Measurements from ENCODE around the gene APBB1.

GRCh38 chr11:6440906-6441358, 22.0 kb upstream of the APBB1 start, which contains the start of gene HPX:
- TF ChIP-seq ZNF274 (IDR thresholded peaks at IDR 0.05; ENCODE audit: low read depth, low read length) (no peak), SUZ12 (IDR thresholded peaks at IDR 0.05; ENCODE audit: extremely low read depth, insufficient read depth, insufficient read length) (no peak), YY1 (IDR thresholded peaks at IDR 0.05; ENCODE audit: insufficient read depth, insufficient read length) (no peak)
